Mesenchymal stem cell (in vitro differentiated cells and primary cell): ENCODE data around the gene C1QB.

Experiments
- DNase-seq: peaks from one replicate; pipeline ENCODE4 v3.0.0-alpha.2; 2013
- H2AFZ ChIP-seq: one replicate; pipeline ENCODE4 v1.6.1; 2013; ENCODE audit warnings: low read depth, mild to moderate bottlenecking, control low read depth, inconsistent platforms, low read length, moderate library complexity
- H2AK5ac ChIP-seq: 2 replicates; pipeline ENCODE4 v1.6.1; 2013; ENCODE audit warnings: low read length, moderate library complexity, mild to moderate bottlenecking, inconsistent platforms; ENCODE audit not compliant: severe bottlenecking
- H2BK120ac ChIP-seq: one replicate; pipeline ENCODE4 v1.6.1; 2013; ENCODE audit warnings: low read depth, mild to moderate bottlenecking, inconsistent platforms, low read length, moderate library complexity
- H2BK12ac ChIP-seq, 2 experiments: one replicate each; pipeline ENCODE4 v1.6.1; 2013; ENCODE audit warnings: inconsistent platforms in 2 of 2, low read length in 2 of 2, mild to moderate bottlenecking in 2 of 2, moderate library complexity in 2 of 2, control low read depth in 1 of 2
- H2BK15ac ChIP-seq: one replicate; pipeline ENCODE4 v1.6.1; 2013; ENCODE audit warnings: mild to moderate bottlenecking, low read depth, inconsistent platforms; ENCODE audit not compliant: poor library complexity, severe bottlenecking
- H2BK5ac ChIP-seq: 2 replicates; pipeline ENCODE4 v1.6.1; 2013; ENCODE audit warnings: low read depth, mild to moderate bottlenecking, low read length, control low read depth, inconsistent platforms; ENCODE audit not compliant: poor library complexity, severe bottlenecking
- H3K14ac ChIP-seq, 2 experiments: one replicate each; pipeline ENCODE4 v1.6.1; 2013; ENCODE audit warnings: inconsistent platforms in 2 of 2, low read length in 2 of 2, control low read depth in 1 of 2, mild to moderate bottlenecking in 1 of 2, moderate library complexity in 1 of 2
- H3K18ac ChIP-seq, 2 experiments: one replicate each; pipeline ENCODE4 v1.6.1; 2013; ENCODE audit warnings: inconsistent platforms in 2 of 2, low read length in 2 of 2, control low read depth in 1 of 2, low read depth in 1 of 2, mild to moderate bottlenecking in 1 of 2
- H3K23ac ChIP-seq, 2 experiments: one replicate each; pipeline ENCODE4 v1.6.1; 2013; ENCODE audit warnings: inconsistent platforms in 2 of 2, low read length in 2 of 2, mild to moderate bottlenecking in 2 of 2, moderate library complexity in 2 of 2, control low read depth in 1 of 2
- H3K27ac ChIP-seq: 2 replicates; pipeline ENCODE4 v1.5.1; 2013; ENCODE audit warnings: mild to moderate bottlenecking, moderate library complexity, low read length, control low read depth, inconsistent platforms; ENCODE audit not compliant: poor library complexity, severe bottlenecking
- H3K27me3 ChIP-seq, 2 experiments: 2 replicates each; pipeline versions ENCODE4 v1.6.1 to v1.7.0; 2013; ENCODE audit warnings: low read length in 2 of 2, mild to moderate bottlenecking in 2 of 2, moderate library complexity in 2 of 2, control low read depth in 1 of 2, inconsistent platforms in 1 of 2; ENCODE audit not compliant: control insufficient read depth in 1 of 2, insufficient read depth in 1 of 2
- H3K36me3 ChIP-seq, 2 experiments: 2 replicates each; pipeline versions ENCODE4 v1.6.1 to v1.7.0; 2013; ENCODE audit warnings: low read length in 2 of 2, control low read depth in 1 of 2, inconsistent platforms in 1 of 2, low read depth in 1 of 2, mild to moderate bottlenecking in 1 of 2; ENCODE audit not compliant: insufficient read depth in 2 of 2, control insufficient read depth in 1 of 2
- H3K4ac ChIP-seq, 2 experiments: one replicate each; pipeline ENCODE4 v1.6.1; 2013; ENCODE audit warnings: inconsistent platforms in 2 of 2, low read length in 2 of 2, mild to moderate bottlenecking in 2 of 2, moderate library complexity in 2 of 2, control low read depth in 1 of 2, low read depth in 1 of 2
- H3K4me1 ChIP-seq: 2 replicates; pipeline ENCODE4 v1.6.1; 2013; ENCODE audit warnings: low read depth, low read length, control low read depth; ENCODE audit not compliant: control insufficient read depth, insufficient read depth
- H3K4me2 ChIP-seq: 2 replicates; pipeline ENCODE4 v1.6.1; 2013; ENCODE audit warnings: low read length, mild to moderate bottlenecking, inconsistent platforms; ENCODE audit not compliant: poor library complexity, severe bottlenecking
- H3K4me3 ChIP-seq, 2 experiments: 2 replicates each; pipeline versions ENCODE4 v1.5.1 to v1.7.0; 2013; ENCODE audit warnings: low read length in 2 of 2, mild to moderate bottlenecking in 2 of 2, control low read depth in 1 of 2, low read depth in 1 of 2; ENCODE audit not compliant: insufficient read depth in 1 of 2
- H3K79me1 ChIP-seq: replicated peaks from 2 replicates; pipeline ENCODE4 v1.6.1; 2013; ENCODE audit warnings: mild to moderate bottlenecking, control low read depth, low read length, inconsistent platforms; ENCODE audit not compliant: poor library complexity, severe bottlenecking
- H3K9ac ChIP-seq: 2 replicates; pipeline ENCODE4 v1.7.0; 2013; ENCODE audit warnings: mild to moderate bottlenecking, low read length, moderate library complexity
- H3K9me3 ChIP-seq: 2 replicates; pipeline ENCODE4 v1.7.0; 2013; ENCODE audit warnings: mild to moderate bottlenecking, low read length; ENCODE audit not compliant: control insufficient read depth
- H4K8ac ChIP-seq: one replicate; pipeline ENCODE4 v1.6.1; 2013; ENCODE audit warnings: inconsistent platforms, mild to moderate bottlenecking, low read length, moderate library complexity
- H4K91ac ChIP-seq: one replicate; pipeline ENCODE4 v1.6.1; 2013; ENCODE audit warnings: mild to moderate bottlenecking, low read length, inconsistent platforms
- WGBS: methylation state at CpG from one replicate; pipeline ENCODE4 v1.1.7; 2013; ENCODE audit warnings: mixed read lengths; 5-methylcytosine and 5-hydroxymethylcytosine counted together

Gene C1QB

DNA sequence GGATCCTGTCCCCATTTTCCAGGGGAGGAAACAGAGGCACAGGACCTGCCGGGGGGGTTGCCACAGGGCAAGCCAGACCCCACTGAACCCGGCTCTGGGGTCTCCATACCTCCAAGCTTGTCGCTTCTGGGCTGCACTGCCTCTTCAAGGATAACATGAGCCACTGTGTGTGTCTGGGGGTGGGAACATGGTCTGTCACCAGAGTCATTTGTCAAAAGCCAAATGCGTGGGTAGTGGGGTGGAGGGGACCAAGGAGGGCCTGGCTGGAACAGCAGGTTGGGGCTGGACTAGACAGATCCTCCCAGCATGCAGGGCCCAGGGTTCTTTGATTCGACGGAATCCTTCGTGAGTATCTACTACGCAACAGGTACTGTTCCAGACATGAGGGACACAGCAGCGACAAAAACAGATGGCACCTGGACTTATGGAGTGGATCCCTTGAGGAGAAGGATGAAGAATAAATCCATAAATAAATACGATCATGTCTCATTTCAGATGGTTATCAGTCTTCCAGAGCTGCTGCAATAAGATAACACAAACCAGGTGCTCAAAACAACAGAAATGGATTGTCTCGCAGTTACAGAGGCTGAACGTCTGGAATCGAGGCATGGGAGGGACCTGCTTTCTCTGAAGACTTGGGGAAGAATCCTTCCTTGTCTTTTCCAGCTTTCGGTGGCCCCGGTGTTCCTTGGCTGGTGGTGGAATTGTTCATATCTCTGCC, 28.7 kb downstream of the C1QB start:
- H2AFZ ChIP-seq: no peak overlapping the region
- peaks cover 18% of the 10 kb centered on the region for H3K4me1 ChIP-seq
- no peak overlapping the region for H3K27ac ChIP-seq
- no peak overlapping the region for H3K18ac ChIP-seq
- H3K23ac ChIP-seq: no peak overlapping the region
- no peak overlapping the region for H2AK5ac ChIP-seq
- H3K9ac ChIP-seq: no peak overlapping the region
- no peak overlapping the region for H2BK15ac ChIP-seq
- H4K8ac ChIP-seq: no peak overlapping the region
- H3K79me1 ChIP-seq: no peaks in the 10 kb centered on the region
- peaks cover 3 to 65% of the 10 kb centered on the region in 2 experiments for H3K27me3 ChIP-seq
- no peak overlapping the region for H3K4ac ChIP-seq
- H3K4me3 ChIP-seq: no peak overlapping the region
- 86% methylated on average over 15 of the region's 15 CpGs for WGBS
- no peak overlapping the region for H2BK5ac ChIP-seq
- no peaks in the 10 kb centered on the region for H3K36me3 ChIP-seq
- no peak overlapping the region for H3K14ac ChIP-seq
- H2BK120ac ChIP-seq: no peak overlapping the region
- no peak for DNase-seq
- H3K4me2 ChIP-seq: no peak overlapping the region
- H3K9me3 ChIP-seq: no peaks in the 10 kb centered on the region
- H2BK12ac ChIP-seq: no peak overlapping the region
- H4K91ac ChIP-seq: no peak overlapping the region

DNA sequence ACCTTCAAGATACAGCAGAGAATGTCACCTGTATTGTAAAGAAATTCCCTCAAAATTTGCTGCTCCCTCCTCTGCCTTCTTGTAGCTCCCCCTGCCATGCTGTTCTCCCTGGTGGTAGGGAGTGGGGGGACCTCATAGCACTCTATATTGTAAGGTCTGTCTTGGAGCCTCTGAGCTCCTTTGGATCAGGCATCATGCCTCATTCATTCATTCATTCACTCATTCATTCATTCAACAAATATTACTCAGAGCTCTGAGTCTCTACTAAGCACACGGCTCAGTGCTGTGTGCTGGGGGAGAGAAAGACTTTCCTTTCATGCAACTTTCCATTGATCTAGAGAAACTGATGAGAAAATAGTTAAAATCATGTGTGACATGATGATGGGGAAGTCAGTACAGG, 30.5 kb downstream of the C1QB start:
- Histone ChIP-seq H3K36me3 (no peaks in the 10 kb centered on the region), H3K9me3 (no peaks in the 10 kb centered on the region), H3K4me3 (no peak overlapping the region), H2BK15ac (no peak overlapping the region), H3K18ac (no peak overlapping the region), H3K4me2 (no peak overlapping the region), H2AFZ (no peak overlapping the region), H4K91ac (no peak overlapping the region), H2BK5ac (no peak overlapping the region), H3K9ac (no peak overlapping the region), H3K23ac (no peak overlapping the region), H2AK5ac (no peak overlapping the region), H3K79me1 (no peaks in the 10 kb centered on the region), H2BK12ac (no peak overlapping the region), H3K27me3 (peaks cover 3 to 63% of the 10 kb centered on the region in 2 experiments), H4K8ac (no peak overlapping the region), H2BK120ac (no peak overlapping the region), H3K27ac (no peak overlapping the region), H3K4me1 (peaks cover 19% of the 10 kb centered on the region), H3K4ac (no peak overlapping the region), H3K14ac (no peak overlapping the region)
- WGBS: 86% methylated on average over 1 of the region's 1 CpG
- no peak for DNase-seq

DNA sequence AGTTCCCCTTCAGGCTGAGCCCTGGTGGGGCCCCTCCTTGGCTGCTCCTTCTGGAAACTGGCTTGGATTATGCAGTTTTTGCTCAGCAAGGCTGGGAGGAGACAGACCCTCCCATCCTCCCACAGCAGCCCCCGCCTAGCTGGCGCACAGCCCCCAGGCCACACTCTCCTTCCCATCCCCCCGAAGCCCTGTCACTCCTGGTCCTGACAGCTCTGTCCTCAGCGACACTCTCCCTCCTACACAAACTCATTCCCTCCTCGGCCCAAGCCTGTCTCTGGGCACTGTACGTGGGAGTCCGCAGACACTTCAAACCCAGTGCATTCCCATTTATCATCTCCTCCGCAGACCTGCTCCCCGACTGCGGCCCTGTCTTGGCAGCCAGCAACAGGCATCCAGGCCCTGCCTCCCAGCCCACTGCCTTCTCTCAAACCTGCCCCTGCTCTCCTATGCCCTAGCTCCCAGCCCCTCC, 32.6 kb downstream of the C1QB start:
- no peaks in the 10 kb centered on the region for H3K79me1 ChIP-seq
- no peak overlapping the region for H3K27ac ChIP-seq
- H3K14ac ChIP-seq: peak overlapping the region in 1 of 2 experiments; percentile 26
- WGBS: 54% methylated on average over 10 of the region's 10 CpGs
- H2AFZ ChIP-seq: no peak overlapping the region
- H4K8ac ChIP-seq: no peak overlapping the region
- no peaks in the 10 kb centered on the region for H3K9me3 ChIP-seq
- H3K4me1 ChIP-seq: peaks cover 24% of the 10 kb centered on the region
- H3K4me3 ChIP-seq: no peak overlapping the region
- H3K18ac ChIP-seq: peak overlapping the region in 1 of 2 experiments; percentile 35
- no peak overlapping the region for H3K9ac ChIP-seq
- peaks cover 3 to 55% of the 10 kb centered on the region in 2 experiments for H3K27me3 ChIP-seq
- no peak overlapping the region for H4K91ac ChIP-seq
- H3K36me3 ChIP-seq: no peaks in the 10 kb centered on the region
- no peak overlapping the region for H2BK5ac ChIP-seq
- H3K23ac ChIP-seq: no peak overlapping the region
- no peak overlapping the region for H2BK120ac ChIP-seq
- peak overlapping the region in 1 of 2 experiments; percentile 57 for H2BK12ac ChIP-seq
- peak overlapping the region; percentile 10 for H2AK5ac ChIP-seq
- no peak overlapping the region for H3K4me2 ChIP-seq
- H3K4ac ChIP-seq: no peak overlapping the region
- DNase-seq: no peak
- no peak overlapping the region for H2BK15ac ChIP-seq

DNA sequence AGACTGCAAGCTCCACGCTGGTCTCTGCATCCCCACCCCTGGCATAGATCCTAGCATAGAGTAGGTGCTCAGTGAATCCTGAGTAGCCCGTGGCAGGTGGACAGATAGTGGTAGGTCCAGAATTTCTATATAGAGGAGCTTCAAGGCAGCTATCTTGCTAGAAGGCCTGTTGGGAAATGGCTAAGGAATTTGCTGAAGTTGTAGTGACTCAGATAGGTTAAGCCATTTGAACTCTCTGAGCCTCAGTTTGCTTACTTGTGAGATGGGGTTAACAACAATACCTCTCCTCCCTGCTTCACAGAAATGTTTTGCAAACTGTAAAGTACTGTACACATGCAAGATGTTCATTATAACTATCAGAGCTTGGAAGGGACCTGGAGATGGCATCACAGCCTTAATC, 34.2 kb downstream of the C1QB start:
- no peak overlapping the region for H3K27ac ChIP-seq

More for the DNA sequence above, 34.2 kb downstream of the C1QB start:
- Histone ChIP-seq H3K4me3 (no peak overlapping the region), H3K4me2 (no peak overlapping the region), H2BK120ac (no peak overlapping the region), H3K9ac (no peak overlapping the region), H4K8ac (no peak overlapping the region), H3K18ac (no peak overlapping the region), H2BK5ac (no peak overlapping the region), H3K14ac (no peak overlapping the region), H3K23ac (no peak overlapping the region), H3K79me1 (no peaks in the 10 kb centered on the region), H3K4ac (no peak overlapping the region), H2BK12ac (no peak overlapping the region), H3K4me1 (peaks cover 26% of the 10 kb centered on the region), H2AFZ (no peak overlapping the region), H4K91ac (no peak overlapping the region), H3K36me3 (no peaks in the 10 kb centered on the region), H3K27me3 (peaks cover 3 to 42% of the 10 kb centered on the region in 2 experiments), H3K9me3 (no peaks in the 10 kb centered on the region), H2AK5ac (peak overlapping the region; percentile 92), H2BK15ac (no peak overlapping the region)
- WGBS: 83% methylated on average over 2 of the region's 2 CpGs
- DNase-seq: peak; percentile 58
